Thoracic aorta (tissue), 2 donors: ENCODE results near the gene TCF3. TPM values are rescaled to one million over a fixed set of nuclear protein-coding genes. Genes with fewer than 3 reads are reported as not detected.
"Not testable (repeated sequence)": the region's sequence is repeated elsewhere in the genome, so short reads cannot be mapped to it uniquely, and the experiment has no call there.

Experiments
- ATAC-seq: fragments of 150-250 bp; one replicate; pipeline ENCODE4 v1.8.0; 2017; ENCODE audit warnings: low read depth; ENCODE audit not compliant: insufficient number of reproducible peaks, low FRiP score
- DNase-seq: peaks from one replicate; pipeline ENCODE4 v3.0.0-alpha.2; 2020; ENCODE audit warnings: low spot score
- H3K27ac ChIP-seq, 2 donors: fragments of 200-600 bp; sonication (generic); 1 replicate in 1 of 2; 2 replicates in 1 of 2; pipeline ENCODE4 v1.5.1; 2016; ENCODE audit warnings: mild to moderate bottlenecking in 2 of 2, moderate library complexity in 2 of 2
- H3K27me3 ChIP-seq: fragments of 200-600 bp; sonication (generic); replicated peaks from 2 replicates; pipeline ENCODE4 v1.6.0; 2016; ENCODE audit warnings: mild to moderate bottlenecking; ENCODE audit not compliant: insufficient read depth
- H3K36me3 ChIP-seq: fragments of 200-600 bp; sonication (generic); one replicate; pipeline ENCODE4 v1.5.1; 2016
- H3K4me1 ChIP-seq, 2 donors: fragments of 200-600 bp; sonication (generic); 1 replicate in 1 of 2; 2 replicates in 1 of 2; pipeline versions ENCODE4 v1.5.1 to v1.6.0; 2016; ENCODE audit warnings: low read depth in 2 of 2, mild to moderate bottlenecking in 1 of 2; ENCODE audit not compliant: control insufficient read depth in 1 of 2
- H3K4me3 ChIP-seq: fragments of 200-600 bp; sonication (generic); 2 replicates; pipeline ENCODE4 v1.5.1; 2016; ENCODE audit warnings: mild to moderate bottlenecking
- H3K9me3 ChIP-seq: fragments of 200-600 bp; sonication (generic); 2 replicates; pipeline ENCODE4 v1.5.1; 2016
- total RNA-seq, 2 donors: library from RNA; depleted of rRNA; stranded (reverse); fragments of >200 nt; gene quantifications; one replicate each; pipeline versions ENCODE4 v1.1.0 to v1.2.3, GENCODE V29; 2016
- TF ChIP-seq, protein P1 (sequence below): fragments of 200-600 bp; sonication (generic); IDR thresholded peaks from one replicate; pipeline ENCODE4 v1.5.1; 2019; ENCODE audit warnings: antibody characterized with exemption

Gene TCF3
- total RNA-seq, 2 donors from 2014 or later = 46.0 to 52.5 TPM

DNA sequence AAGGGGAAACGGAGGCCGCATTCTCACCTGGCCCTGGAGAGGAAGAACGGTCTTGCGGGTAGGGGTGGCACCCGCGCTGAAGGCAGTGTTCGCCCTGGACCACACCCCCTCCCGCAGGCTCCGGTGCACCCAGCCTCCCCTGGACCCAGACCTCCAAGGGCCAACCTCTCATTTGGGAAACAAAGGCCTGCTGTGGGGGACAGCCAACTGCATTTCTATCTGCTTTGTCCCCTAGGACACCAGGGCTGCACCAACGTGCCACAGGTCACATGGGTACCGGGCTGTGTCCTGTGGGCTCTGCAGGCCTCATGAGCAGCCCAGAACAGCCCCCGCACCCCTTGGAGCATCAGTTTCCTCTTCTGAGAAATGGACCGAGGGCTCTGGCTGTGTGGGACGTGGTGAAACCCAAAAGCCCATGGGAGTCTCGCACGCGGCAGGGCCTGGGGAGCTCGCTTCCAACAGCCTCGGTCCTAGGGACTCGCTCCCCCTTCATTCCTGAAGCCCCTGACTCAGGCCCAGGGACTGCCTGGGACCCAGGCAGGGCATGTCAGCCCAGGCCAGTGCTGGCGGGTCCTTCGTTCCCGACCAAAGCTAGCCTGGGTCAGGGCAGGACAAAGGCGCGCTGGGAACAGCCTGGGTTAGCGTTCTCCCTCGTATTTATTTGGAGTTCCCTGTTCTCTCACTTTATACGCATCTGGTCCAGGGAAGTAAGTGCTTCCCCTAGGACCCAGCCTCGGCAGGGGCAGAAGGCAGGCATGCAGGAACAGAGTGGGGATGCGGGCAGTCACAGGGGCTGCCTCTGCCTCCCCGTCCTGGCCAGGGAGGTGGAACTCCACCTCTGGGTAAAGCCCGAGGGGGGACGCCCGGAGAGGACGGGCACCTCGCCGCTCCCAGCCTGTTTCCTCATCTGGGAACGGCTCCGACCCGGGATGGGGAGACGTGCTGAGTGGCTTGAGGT, 4.6 kb downstream of the TCF3 start:
- ATAC-seq (no peak), DNase-seq (no peak)
- Histone ChIP-seq H3K4me3 (no peak overlapping the region), H3K27me3 (no peaks in the 10 kb centered on the region), H3K9me3 (no peaks in the 10 kb centered on the region), H3K27ac (no peak overlapping the region), H3K4me1 (peaks cover 11 to 19% of the 10 kb centered on the region in 2 donors), H3K36me3 (no peaks in the 10 kb centered on the region)
- TF ChIP-seq, protein P1, sequence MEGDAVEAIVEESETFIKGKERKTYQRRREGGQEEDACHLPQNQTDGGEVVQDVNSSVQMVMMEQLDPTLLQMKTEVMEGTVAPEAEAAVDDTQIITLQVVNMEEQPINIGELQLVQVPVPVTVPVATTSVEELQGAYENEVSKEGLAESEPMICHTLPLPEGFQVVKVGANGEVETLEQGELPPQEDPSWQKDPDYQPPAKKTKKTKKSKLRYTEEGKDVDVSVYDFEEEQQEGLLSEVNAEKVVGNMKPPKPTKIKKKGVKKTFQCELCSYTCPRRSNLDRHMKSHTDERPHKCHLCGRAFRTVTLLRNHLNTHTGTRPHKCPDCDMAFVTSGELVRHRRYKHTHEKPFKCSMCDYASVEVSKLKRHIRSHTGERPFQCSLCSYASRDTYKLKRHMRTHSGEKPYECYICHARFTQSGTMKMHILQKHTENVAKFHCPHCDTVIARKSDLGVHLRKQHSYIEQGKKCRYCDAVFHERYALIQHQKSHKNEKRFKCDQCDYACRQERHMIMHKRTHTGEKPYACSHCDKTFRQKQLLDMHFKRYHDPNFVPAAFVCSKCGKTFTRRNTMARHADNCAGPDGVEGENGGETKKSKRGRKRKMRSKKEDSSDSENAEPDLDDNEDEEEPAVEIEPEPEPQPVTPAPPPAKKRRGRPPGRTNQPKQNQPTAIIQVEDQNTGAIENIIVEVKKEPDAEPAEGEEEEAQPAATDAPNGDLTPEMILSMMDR = no peak

DNA sequence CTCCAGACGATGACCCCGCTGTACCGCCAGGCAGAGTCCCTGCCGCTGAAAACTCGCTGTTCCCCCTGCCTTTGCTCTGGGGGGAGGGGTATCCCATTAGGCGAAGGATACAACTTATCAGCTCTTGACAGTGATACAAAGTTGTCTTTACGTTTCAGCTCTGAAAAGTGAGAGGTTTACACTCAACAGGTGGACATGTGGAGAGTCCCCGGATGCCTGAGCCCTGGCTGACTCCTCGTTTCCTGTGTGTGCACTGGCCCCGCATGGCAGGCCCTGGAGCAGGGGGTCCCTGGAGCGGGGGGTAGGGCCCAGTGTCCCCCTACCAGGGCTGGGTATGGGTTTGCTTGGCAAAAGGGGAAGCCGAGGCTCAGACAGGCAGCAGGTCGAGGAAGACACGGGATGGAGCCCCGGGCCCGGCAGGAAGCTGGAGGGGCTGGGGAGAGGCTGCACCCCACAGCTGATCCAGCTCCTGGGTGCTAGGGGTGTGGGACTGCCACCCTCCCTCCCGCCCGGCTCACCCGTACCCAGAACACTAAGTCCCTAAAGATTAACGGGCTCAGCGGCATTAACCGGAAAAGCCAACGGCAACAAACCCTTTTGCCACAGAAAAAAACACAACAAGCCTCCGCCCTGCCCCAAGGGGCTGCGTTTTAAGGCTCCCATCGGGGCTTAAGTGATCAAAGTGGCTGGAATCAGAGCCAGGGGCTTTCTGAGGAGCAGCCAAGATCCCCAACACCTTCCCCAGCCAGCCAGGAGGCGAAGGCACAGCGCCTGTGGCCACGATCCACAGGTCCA, 5.6 kb downstream of the TCF3 start:
- DNase-seq (no peak), ATAC-seq (no peak)
- no peak overlapping the region for H3K27ac ChIP-seq
- no peaks in the 10 kb centered on the region for H3K36me3 ChIP-seq
- H3K9me3 ChIP-seq = no peaks in the 10 kb centered on the region
- TF ChIP-seq, protein P1 = no peak
- no peak overlapping the region for H3K4me3 ChIP-seq
- peaks cover 11 to 19% of the 10 kb centered on the region in 2 donors for H3K4me1 ChIP-seq
- H3K27me3 ChIP-seq = no peaks in the 10 kb centered on the region

DNA sequence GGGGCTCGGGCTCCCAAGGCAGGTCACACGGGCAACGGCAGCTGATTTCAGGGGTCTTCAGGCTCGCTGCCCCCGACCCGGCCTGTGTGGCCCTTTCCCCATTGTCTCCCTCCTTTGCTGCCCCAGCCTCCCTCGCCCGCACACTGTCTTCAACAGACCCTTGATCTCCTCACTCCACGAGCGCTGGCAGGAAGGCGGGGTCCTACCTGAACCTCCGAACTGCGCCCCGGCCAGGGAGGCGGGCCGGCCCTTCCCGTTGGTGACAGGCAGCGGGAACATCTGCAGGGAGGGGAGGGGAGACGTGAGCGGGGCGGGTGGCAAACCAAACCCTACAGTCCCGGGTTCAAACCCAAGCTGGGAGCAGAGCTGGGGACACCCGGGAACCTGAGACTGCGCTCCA, 6.3 kb downstream of the TCF3 start:
- DNase-seq = no peak
- Histone ChIP-seq H3K27me3 (no peaks in the 10 kb centered on the region), H3K9me3 (no peaks in the 10 kb centered on the region), H3K4me3 (no peak overlapping the region), H3K27ac (no peak overlapping the region), H3K36me3 (no peaks in the 10 kb centered on the region), H3K4me1 (peaks cover 11 to 15% of the 10 kb centered on the region in 2 donors)
- no peak for ATAC-seq
- TF ChIP-seq, protein P1 = no peak

DNA sequence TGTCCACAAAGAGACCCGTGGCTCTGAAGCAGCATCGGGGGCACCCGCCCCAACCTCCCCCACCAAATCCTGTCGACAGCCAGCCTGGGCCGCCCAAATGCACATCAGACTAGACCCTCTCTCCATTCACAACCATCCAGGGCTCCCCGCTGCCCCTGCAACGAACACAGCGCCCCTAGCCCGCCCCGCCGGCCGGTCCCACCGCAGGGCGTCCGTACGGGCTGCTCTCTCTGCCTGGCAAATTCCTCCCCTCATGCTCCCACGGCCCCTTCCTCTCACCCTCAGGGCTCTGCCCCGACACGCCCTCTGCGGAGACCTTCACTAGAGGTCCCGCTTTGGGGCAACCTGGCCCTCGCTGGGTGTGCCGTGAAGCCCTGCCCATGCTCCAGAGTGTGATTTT, 7.1 kb downstream of the TCF3 start:
- no peaks in the 10 kb centered on the region for H3K27me3 ChIP-seq
- DNase-seq = no peak
- H3K36me3 ChIP-seq = no peaks in the 10 kb centered on the region
- H3K9me3 ChIP-seq = no peaks in the 10 kb centered on the region
- ATAC-seq = no peak
- H3K4me3 ChIP-seq = no peak overlapping the region
- no peak overlapping the region for H3K27ac ChIP-seq
- H3K4me1 ChIP-seq = peaks cover 3 to 7% of the 10 kb centered on the region in 2 donors
- TF ChIP-seq, protein P1 = no peak

DNA sequence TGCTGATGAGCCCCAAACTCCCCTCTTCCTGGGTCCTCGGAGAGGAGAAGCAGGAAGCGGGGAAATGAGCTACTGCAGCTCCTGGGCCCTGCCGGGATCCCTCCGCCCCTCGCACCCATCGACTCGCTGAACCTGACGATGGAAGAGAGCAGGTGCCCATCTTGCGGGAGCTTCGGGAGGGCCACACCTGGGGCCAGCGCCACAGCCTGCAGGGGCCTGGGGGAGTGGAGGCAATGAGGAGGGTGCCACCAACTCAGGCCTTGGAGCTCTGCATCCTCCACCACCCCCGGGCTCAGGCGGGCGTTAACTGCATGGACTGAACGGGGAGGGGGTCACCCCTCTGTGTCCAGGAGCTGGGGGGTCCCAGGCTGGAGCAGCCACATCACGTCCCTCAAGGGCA, 8.3 kb downstream of the TCF3 start:
- Histone ChIP-seq H3K36me3 (no peaks in the 10 kb centered on the region), H3K27me3 (no peaks in the 10 kb centered on the region), H3K27ac (no peak overlapping the region), H3K4me3 (no peak overlapping the region), H3K4me1 (no peaks in the 10 kb centered on the region), H3K9me3 (no peaks in the 10 kb centered on the region)
- DNase-seq (no peak), ATAC-seq (no peak)
- TF ChIP-seq, protein P1 = no peak

DNA sequence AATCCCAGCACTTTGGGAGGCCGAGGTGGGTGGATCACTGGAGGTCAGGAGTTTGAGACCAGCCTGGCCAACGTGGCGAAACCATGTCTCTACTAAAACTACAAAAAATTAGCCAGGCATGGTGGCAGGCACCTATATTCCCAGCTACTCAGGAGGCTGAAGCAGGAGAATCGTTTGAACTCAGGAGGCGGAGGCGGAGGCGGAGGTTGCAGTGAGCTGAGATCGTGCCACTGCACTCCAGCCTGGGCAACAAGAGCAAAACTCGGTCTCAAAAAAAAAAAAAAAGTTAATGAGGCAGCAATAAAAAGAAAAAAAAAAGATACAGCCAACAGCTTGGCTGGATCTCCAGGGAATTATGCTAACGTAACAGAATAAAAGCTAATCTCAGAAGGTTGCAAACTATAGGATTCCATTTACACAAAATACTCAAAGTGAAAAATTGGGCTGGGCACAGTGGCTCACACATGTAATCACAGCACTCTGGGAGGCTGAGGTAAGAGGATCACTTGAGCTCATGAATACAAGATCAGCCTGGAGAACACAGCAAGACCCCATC, 11.4 kb downstream of the TCF3 start:
- H3K4me1 ChIP-seq, ATAC-seq, H3K27me3 ChIP-seq, DNase-seq, H3K36me3 ChIP-seq, H3K27ac ChIP-seq, H3K4me3 ChIP-seq, H3K9me3 ChIP-seq: not testable (repeated sequence)
